HL-60 (cell line): ENCODE measurements around the gene GASK1A.

Experiments used
- CTCF ChIP-seq: IDR thresholded peaks from one replicate; pipeline ENCODE4 v1.5.1; 2011; ENCODE audit warnings: low read length, control low read depth, inconsistent platforms; ENCODE audit not compliant: insufficient read depth
- GABPA ChIP-seq: IDR thresholded peaks from 2 replicates; pipeline ENCODE4 v1.6.1; 2012; ENCODE audit warnings: low read depth
- POLR2AphosphoS5 ChIP-seq: IDR thresholded peaks from 2 replicates; pipeline ENCODE4 v1.6.1; 2012; ENCODE audit warnings: low read depth
- REST ChIP-seq: IDR thresholded peaks from 2 replicates; pipeline ENCODE4 v1.6.1; 2012; ENCODE audit warnings: low read depth; ENCODE audit not compliant: insufficient replicate concordance

- no peak for TF ChIP-seq CTCF
- TF ChIP-seq GABPA = no peak
- TF ChIP-seq POLR2AphosphoS5 = no peak
- no peak for TF ChIP-seq REST
Observed at GRCh38 chr3:43072361-43072760, 93.2 kb downstream of the GASK1A start.
